Measurements from ENCODE around the gene FAN1.

DNA sequence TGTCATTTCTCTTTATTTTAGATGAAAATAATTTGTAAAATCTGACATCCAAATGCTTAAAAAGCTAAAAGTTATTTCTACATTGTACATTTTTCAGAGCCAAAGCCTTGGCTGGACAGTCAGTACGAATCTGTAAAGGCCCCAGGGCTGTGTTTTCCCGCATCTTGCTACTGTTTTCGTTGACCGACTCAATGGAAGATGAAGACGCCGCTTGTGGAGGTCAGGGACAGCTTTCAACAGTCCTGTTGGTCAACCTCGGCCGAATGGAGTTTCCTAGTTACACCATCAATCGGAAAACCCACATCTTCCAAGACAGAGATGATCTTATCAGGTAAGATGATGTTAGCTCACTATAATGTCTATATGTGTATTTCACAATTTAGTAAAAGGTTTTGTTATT lies 10.0 kb downstream of the FAN1 start:
- TF ChIP-seq, protein P1, sequence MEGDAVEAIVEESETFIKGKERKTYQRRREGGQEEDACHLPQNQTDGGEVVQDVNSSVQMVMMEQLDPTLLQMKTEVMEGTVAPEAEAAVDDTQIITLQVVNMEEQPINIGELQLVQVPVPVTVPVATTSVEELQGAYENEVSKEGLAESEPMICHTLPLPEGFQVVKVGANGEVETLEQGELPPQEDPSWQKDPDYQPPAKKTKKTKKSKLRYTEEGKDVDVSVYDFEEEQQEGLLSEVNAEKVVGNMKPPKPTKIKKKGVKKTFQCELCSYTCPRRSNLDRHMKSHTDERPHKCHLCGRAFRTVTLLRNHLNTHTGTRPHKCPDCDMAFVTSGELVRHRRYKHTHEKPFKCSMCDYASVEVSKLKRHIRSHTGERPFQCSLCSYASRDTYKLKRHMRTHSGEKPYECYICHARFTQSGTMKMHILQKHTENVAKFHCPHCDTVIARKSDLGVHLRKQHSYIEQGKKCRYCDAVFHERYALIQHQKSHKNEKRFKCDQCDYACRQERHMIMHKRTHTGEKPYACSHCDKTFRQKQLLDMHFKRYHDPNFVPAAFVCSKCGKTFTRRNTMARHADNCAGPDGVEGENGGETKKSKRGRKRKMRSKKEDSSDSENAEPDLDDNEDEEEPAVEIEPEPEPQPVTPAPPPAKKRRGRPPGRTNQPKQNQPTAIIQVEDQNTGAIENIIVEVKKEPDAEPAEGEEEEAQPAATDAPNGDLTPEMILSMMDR (conservative IDR thresholded peaks at IDR 0.05; ENCODE audit: low read length): no peak
- no peak for TF ChIP-seq EZH2phosphoT487 (IDR thresholded peaks at IDR 0.05; ENCODE audit: borderline replicate concordance)

Measured in Loucy (cell line).